Bronchial epithelial cell (primary cell): ENCODE results near the gene B4GALNT1. TPM values are rescaled to one million over a fixed set of nuclear protein-coding genes. Genes with fewer than 3 reads are reported as not detected.
A peak's percentile ranks its signal among the peaks of the same experiment; 100 is the strongest.
"Not testable (repeated sequence)": the region's sequence is repeated elsewhere in the genome, so short reads cannot be mapped to it uniquely, and the experiment has no call there.

Source experiments
- DNase-seq: peaks from one replicate; pipeline ENCODE4 v3.0.0-alpha.2; 2010; ENCODE audit warnings: low read depth
- FAIRE-seq: peaks from 2 replicates; lab custom pipeline; 2011; peaks lifted over from hg19 to GRCh38; lab: Jason Lieb, UNC
- H3K27me3 ChIP-seq: 2 replicates; pipeline ENCODE4 v1.5.1; 2011; ENCODE audit warnings: low read length; ENCODE audit not compliant: control insufficient read depth, insufficient read depth
- H3K36me3 ChIP-seq: 2 replicates; pipeline ENCODE4 v1.5.1; 2011; ENCODE audit warnings: low read length; ENCODE audit not compliant: control insufficient read depth, insufficient read depth
- H3K4me3 ChIP-seq: 2 replicates; pipeline ENCODE4 v1.5.1; 2011; ENCODE audit warnings: mild to moderate bottlenecking, low read depth, low read length, control low read depth
- CTCF ChIP-seq: IDR thresholded peaks from 2 replicates; pipeline ENCODE4 v1.5.1; 2011; ENCODE audit warnings: mild to moderate bottlenecking, moderate library complexity, low read length, control low read depth, inconsistent platforms; ENCODE audit not compliant: insufficient read depth, severe bottlenecking
- total RNA-seq: library from RNA; depleted of rRNA; stranded (reverse); fragments of >200 nt; gene quantifications from 2 replicates; pipeline ENCODE4 v1.2.1, GENCODE V29; 2014

The B4GALNT1 gene
- total RNA-seq, 1 donor from 2014 or later: not detected

GRCh38 chr12:57638096-57638495, 5.1 kb upstream of the B4GALNT1 start:
- Histone ChIP-seq H3K27me3 (peaks cover 2% of the 10 kb centered on the region), H3K4me3 (no peak overlapping the region), H3K36me3 (no peaks in the 10 kb centered on the region)
- DNase-seq: no peak
- FAIRE-seq: no peak
- TF ChIP-seq CTCF: no peak

- H3K27me3 ChIP-seq: peaks cover 2% of the 10 kb centered on the region
- H3K4me3 ChIP-seq: no peak overlapping the region
- no peak for FAIRE-seq
- no peaks in the 10 kb centered on the region for H3K36me3 ChIP-seq
- no peak for TF ChIP-seq CTCF
- no peak for DNase-seq
Observed at GRCh38 chr12:57637364-57637763, 4.4 kb upstream of the B4GALNT1 start.

GRCh38 chr12:57636731-57637130, 3.7 kb upstream of the B4GALNT1 start:
- FAIRE-seq, DNase-seq, H3K4me3 ChIP-seq, H3K27me3 ChIP-seq, H3K36me3 ChIP-seq: not testable (repeated sequence)

- TF ChIP-seq CTCF: no peak
- peaks cover 24% of the 10 kb centered on the region for H3K27me3 ChIP-seq
- no peaks in the 10 kb centered on the region for H3K36me3 ChIP-seq
- FAIRE-seq (no peak), DNase-seq (no peak)
- H3K4me3 ChIP-seq: peak overlapping the region; percentile 38
Observed at GRCh38 chr12:57632073-57632957, 686 bp downstream of the B4GALNT1 start.

GRCh38 chr12:57631566-57632072, 1.4 kb downstream of the B4GALNT1 start:
- no peak for FAIRE-seq
- TF ChIP-seq CTCF: no peak
- DNase-seq: no peak
- no peaks in the 10 kb centered on the region for H3K36me3 ChIP-seq
- H3K4me3 ChIP-seq: no peak overlapping the region
- H3K27me3 ChIP-seq: peaks cover 28% of the 10 kb centered on the region

- peaks cover 34% of the 10 kb centered on the region for H3K27me3 ChIP-seq
- no peak for TF ChIP-seq CTCF
- no peak for FAIRE-seq
- DNase-seq: no peak
- H3K4me3 ChIP-seq: no peak overlapping the region
- H3K36me3 ChIP-seq: no peaks in the 10 kb centered on the region
Observed at GRCh38 chr12:57630891-57631433, 2.0 kb downstream of the B4GALNT1 start.
